HG03460 (cell line): ENCODE measurements around the gene LZTR1.
A peak's percentile ranks its signal among the peaks of the same experiment; 100 is the strongest.
"Not testable (repeated sequence)": the region's sequence is repeated elsewhere in the genome, so short reads cannot be mapped to it uniquely, and the experiment has no call there.

Source experiments
- ATAC-seq: cut with Tn5 transposase; IDR thresholded peaks from one replicate; pipeline ENCODE4 v1.9.1; 2021; ENCODE audit not compliant: unreplicated experiment

LZTR1 gene

GRCh38 chr22:20995329-20996030 is 13.4 kb downstream of the LZTR1 start:
- ATAC-seq = no peak

- no peak for ATAC-seq
These were observed 13.9 kb downstream of the LZTR1 start for GRCh38 chr22:20996031-20996410.

DNA sequence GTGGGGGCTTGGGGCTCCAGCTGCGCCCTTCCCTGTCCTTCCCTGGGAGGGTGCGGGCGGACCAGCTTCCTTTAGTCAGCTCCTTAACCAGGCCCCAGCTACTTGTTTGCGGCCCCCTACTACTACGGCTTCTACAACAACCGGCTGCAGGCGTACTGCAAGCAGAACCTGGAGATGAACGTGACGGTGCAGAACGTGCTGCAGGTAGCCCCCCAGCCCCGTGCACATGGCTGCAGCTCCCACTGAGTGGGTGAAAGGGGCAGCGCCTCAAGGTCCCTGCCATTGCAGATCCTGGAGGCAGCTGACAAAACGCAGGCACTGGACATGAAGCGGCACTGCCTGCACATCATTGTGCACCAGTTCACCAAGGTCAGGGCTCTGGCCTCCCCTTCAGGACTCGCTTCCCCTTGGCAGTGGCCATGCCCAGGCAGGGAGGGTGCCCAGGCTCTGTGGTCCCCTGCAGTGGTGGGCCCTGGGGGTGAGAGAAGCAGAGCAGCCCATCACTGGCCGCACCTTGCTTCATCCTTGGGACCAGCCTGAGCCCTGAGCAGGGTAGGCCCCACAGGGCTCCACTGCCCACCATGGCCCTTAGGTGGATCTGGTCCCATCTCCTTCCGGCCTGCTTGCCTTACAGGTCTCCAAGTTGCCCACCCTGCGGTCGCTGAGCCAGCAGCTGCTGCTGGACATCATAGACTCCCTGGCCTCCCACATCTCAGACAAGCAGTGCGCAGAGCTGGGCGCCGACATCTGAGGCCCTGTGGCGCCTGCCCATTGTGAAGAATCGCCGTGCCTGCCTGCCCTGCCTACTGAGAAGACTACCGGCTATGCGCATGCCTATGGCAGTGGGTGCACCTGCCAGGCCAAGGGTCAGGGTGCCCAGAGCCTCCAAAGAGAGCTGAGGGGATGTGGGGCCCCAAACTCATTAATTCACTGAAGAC is 14.8 kb downstream of the LZTR1 start:
- no peak for ATAC-seq

DNA sequence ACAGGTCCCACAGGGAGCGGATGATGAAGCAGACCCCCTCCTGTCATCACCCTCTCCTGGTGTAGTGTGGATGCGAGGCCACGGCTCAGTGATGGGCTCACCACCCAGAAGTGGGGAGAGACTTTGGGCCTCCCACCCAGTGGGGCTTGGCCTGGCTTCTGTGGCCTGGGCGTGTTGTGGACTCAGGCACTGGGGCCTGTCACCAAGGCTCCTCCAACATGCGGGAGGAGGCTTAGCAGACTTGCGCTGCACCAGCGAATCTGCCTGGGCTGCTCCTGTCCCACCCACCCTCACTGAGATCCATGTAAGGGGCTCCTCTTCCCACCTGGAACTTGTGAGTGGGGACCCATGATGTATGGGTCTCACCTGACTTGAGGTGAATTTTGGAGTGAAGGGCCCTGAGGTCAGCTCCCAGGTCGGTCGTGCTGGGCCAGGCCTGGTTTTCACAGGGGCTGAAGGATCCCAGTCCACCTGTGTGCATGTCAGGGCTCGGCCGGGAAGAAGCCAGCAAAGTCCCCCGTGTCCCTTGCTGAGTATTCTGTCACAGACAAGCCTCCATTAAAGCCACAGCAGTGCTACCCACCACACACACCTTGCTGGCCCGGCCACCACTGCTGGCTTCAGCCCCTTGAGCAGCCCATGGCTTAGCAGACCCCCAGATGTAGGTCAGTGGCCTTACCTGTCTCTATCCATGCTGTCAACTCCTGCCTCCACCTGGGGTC is 15.6 kb downstream of the LZTR1 start:
- ATAC-seq = no peak

DNA sequence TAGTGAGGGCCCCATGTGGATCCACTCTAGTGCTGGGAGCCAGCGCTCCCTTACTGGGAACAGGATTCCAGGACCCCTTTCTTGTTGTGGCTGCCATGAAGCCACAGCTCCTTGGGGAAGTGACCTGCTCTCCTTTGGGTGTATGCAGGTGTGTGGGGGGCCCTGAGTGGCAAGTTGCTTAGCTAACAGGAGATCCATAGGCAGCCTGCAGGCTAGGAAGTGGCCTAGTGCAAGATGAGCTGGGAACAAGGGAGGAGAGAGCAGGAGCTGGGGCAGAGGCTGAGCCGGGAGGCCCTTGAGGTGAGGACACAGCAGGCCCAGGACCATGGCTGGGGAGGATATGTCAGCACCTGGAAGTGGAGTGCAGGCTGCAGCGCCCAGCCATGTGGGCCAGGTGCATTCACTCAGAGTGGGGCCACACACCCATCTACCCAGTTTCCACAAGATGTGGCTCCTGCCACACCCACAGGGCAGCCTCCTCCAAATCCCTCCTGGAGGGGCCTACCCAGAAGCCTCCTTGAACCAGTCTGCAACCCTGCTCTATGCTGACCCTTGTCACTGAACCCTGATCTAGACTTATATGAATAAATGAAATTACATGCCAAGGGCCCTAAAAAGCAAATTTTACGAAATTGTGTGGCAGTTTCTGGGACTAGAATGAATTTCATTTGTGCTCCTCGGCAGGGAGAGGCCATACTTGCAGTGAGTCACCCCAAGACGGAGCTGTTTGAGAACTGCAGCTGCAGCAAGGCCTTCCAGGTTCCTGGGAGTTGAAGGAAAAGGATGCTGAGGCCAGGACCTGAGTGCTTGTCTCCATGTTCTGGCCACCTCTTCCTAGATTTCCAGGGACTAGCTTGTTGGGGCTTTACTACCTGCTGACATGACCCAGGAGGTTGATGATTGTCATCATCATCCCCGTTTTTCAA is 16.6 kb downstream of the LZTR1 start:
- ATAC-seq = no peak

DNA sequence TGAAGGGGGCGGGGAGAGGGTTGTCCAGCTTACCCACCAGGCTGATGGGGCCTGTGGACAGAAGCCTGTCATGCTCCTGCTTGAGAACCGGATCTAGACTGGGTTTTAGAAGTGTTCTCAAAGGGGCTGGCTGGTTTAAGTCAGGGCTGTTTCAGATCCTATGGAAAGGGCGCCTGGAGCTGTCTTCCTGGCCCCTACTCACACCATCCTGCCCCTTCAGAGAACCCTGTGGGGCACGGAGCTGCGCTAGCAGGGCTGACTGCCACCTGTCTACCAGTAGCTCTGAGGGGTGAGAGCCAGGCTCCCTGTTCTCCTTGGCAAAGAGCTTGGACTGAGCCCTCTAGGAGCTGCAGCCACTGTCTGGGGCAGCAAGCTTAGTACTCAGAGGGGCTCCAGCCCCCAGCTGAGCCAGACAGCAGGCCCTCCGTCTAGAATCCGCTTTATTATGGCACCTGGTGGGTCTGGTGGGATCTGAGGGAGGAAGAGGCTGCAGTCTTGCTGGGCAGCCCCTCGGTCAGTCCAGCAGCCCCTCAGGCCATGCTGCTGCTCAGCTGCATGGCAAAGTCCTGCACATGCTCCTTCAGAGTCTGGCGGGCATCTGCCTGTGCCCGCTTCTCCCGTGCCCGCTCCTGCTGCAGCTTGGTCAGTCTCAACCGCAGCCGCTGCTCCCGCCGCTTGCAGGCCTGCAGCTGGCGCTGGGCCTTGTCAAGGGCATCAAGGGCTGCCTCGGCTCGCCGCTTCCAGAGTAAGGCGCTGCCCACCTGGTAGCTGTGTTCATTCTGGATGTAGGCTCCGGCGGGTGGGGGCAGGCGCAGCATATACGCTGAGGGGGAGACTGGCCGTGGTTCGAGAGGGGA is 17.5 kb downstream of the LZTR1 start:
- no peak for ATAC-seq

- ATAC-seq = no peak
These were observed 18.3 kb downstream of the LZTR1 start for GRCh38 chr22:21000207-21000986.

DNA sequence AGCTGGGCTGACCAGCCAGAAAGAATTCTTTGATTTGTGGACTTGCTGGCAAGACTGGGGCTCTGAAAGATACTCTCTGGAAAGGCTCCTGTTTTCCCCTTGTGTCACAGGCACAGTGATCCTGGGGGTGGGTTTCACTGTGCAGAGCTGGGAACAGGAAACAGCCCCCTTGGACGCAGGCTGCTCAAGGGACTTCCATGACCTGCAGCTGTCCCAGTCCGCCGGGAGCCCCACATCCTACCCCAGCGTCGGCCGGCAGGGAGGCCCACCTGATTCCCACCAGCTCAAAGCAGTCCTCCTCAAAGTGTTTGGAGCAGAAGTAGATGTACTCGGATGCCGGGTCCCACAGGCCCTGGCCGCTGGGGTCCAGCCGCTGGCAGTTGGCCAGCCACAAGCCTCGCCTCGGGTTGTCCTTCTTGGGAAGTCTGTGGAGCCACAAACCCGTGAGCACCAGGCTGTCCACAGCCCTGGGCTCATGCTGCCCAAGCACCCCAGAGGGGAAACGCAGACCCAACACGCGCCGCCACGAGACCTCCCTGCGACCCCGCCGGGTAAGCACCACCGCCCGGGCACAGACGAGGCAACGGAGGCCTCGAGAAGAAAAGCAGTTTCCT is 19.0 kb downstream of the LZTR1 start:
- ATAC-seq = no peak

DNA sequence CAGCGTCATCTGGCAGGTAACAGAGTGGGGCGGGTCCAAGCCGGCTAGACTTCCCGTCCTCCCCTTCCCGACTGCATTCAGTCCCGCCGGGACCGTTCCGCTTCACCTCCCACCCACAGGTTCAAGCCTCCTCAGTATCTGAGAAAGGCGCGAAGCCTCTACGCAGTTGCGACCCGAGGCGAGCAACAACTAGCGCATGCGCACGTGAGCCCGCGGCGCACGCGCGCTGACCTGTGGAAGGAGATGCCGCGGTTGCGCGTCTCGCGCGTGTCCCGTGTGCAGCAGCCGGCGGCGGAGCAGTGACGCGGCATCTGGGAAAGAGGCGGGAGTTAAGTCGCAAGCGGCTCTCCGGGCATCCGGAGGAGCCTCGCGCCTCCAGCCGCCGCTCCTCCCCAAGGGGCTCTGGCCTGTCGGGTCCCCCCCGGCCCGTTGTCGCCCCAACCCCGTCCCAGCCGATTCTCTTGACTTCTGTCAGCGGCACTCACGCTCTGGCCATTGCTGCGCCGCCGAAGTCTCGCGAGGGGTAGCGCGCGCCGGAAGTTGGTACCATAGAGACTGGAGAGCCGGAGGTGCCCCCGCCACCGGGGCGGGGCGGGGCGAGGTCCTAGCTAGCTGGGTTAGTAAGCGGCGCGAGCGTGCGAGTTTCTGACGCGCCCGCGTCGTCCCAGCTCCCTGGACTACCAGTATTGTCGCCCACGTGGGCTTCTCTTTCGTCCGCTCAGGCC is 19.7 kb downstream of the LZTR1 start, which contains the start of gene THAP7:
Gene THAP7 (minus strand): TSS at position 518 of the 725 bp plus-strand sequence. CDS start 207 bp downstream, at position 311.
- peak; percentile 88 for ATAC-seq

DNA sequence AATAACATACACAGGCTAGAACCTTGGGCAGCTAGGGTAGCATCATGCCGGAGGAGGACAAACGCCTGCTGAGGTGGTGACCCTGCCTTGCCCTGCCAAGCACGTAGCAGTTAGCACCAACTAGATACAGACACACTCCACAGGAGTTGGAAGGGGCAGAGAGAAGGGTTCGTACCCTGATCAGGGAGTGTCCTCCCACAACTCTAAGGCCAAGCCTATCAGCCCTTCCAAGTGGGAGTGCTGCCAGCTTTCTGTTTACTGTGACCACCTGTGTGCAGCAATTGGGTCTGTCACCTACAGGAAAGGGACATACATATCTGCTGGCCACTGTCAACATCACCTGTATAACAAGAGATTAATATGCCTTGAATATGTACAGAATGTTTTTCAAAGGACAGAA is 21.7 kb downstream of the LZTR1 start:
- ATAC-seq = no peak

GRCh38 chr22:21009208-21009607 is 27.1 kb downstream of the LZTR1 start:
- ATAC-seq = not testable (repeated sequence)

GRCh38 chr22:21009638-21010425 is 27.7 kb downstream of the LZTR1 start:
- no peak for ATAC-seq

DNA sequence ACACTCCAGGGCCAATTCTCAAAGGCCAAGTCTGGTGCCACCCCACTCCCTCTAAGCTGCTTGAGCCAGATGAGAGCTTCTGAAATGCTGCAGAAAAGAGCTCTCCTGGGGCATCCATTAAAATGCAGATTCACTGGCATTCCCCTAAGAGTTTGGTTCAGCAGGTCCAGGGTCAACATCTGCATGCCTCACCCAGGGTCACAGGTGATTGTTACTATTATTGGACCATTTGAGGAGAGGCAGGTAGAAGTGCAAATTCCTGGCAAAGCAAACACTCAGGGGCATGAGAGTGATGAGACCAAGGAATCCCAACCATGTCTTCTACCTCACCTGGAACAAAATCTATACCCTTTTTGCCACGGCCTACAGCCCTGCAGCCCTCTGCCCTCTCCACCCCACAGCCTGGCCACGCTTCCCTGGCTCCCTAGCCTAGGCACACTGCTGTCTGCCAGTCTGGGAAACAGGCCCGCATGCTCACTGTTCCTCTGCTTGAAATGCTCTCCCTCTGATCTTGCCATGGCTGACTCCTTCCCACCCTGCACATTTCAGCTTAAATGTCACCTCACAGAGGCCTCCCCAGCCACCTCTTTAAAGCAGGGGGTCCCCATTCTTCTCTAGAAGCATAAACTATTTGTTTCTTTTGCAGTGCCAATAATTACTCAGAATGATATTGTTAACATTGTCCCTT is 28.5 kb downstream of the LZTR1 start:
- ATAC-seq = no peak

DNA sequence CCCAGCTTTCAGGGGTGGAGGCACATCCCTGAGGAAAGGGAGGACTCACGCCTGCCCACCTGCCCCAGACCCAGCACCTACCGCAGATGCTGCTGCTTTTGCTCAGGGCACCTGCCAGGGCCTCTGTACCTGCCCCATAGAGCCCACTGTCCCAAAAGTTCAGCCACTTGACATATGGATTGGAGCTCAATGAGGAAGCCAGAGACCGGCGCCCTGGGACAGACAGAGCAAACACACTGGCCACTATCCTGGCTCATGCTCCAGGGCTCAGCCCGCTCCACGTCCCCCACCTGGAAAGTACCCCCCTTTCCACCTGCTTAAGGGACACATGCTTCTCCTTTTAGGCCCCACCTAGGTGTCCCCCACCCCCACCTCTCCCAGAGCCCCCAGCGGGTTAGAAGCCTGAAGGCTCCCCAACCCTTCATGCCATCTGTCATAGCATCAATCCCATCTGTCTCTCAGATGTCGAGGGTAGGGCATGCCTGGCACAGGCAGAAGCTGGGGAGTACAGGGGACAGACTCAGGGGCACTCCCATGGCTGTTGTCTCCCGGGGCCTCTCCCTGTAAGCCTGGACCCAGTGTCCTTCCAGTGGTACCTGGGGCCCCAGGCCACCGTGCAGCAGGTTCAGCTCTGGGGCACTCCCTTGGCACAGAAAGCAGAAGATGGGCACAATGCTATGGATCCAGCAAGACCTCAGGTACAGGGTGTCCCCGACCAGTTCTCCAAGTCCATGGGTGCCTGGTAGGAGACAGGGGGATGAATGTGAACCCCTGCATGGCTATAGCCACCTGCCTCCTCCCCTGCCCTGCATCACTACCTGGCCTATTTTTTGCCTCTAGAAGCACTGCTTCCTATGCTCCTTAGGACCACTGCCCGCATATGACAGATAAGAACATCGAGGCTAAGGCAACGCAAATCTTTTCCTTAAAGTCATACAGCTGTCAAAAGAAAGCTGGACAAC is 30.6 kb downstream of the LZTR1 start:
- no peak for ATAC-seq

DNA sequence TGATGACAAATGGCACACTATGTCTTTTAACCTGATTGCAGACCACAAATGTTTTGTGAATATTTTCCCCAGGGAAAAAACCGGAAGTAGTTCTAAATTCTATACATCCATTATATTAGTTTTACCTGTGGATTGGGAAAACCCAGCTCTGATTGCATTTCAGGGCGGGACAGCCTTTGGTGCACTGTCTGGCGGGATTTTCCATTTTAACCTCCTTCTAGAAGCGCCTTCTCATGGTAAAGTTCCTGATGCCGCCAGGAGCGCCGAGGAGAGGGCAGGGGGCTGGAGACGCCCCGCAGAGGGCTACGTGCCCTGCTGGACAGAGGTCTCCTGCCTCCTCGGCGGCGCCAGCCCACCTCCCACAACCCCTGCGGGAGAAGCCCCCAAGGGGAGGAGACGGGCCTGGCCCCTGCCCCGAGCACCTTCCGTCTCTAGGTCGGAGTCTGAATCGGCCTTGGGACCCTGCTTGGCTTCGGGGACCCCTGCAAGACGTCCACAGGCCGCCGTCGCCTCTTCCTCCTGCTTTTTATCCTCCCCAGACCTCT is 31.6 kb downstream of the LZTR1 start:
- no peak for ATAC-seq
